Glomerular endothelial cell (primary cell): ENCODE measurements around the gene RNF213. TPM values are rescaled to one million over a fixed set of nuclear protein-coding genes. Genes with fewer than 3 reads are reported as not detected.
"Not testable (repeated sequence)": the region's sequence is repeated elsewhere in the genome, so short reads cannot be mapped to it uniquely, and the experiment has no call there.

Experiments
- DNase-seq: peaks from one replicate; pipeline ENCODE4 v3.0.0-alpha.2; 2011; ENCODE audit warnings: low read depth, low spot score; ENCODE audit errors: extremely low read depth
- total RNA-seq: library from RNA; depleted of rRNA; stranded (reverse); fragments of >200 nt; gene quantifications from 2 replicates; pipeline ENCODE4 v1.2.3, GENCODE V29; 2015

RNF213 gene
- total RNA-seq, 1 donor from 2014 or later: 209 TPM

DNA sequence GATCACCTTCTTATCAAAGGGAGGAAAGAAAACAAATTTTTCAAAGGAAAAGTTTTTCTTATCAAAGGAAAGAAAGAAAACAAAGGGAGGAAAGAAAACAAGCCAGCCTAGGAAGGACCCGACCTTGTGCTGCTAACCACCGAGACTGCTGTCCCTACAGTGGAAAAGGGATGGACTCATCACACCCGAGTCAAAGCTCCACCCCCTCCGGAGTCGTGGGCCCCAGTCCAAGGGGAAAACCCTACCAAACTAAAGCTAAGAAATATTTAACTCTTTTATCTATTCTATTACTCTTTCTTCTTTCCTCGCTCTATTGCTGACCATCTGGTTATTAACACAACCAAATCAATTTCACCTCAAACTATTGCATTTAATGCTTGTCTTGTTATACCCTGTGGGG, 148.2 kb downstream of the RNF213 start:
- no peak for DNase-seq

- no peak for DNase-seq
These were observed 149.0 kb downstream of the RNF213 start for GRCh38 chr17:80409626-80410025.

DNA sequence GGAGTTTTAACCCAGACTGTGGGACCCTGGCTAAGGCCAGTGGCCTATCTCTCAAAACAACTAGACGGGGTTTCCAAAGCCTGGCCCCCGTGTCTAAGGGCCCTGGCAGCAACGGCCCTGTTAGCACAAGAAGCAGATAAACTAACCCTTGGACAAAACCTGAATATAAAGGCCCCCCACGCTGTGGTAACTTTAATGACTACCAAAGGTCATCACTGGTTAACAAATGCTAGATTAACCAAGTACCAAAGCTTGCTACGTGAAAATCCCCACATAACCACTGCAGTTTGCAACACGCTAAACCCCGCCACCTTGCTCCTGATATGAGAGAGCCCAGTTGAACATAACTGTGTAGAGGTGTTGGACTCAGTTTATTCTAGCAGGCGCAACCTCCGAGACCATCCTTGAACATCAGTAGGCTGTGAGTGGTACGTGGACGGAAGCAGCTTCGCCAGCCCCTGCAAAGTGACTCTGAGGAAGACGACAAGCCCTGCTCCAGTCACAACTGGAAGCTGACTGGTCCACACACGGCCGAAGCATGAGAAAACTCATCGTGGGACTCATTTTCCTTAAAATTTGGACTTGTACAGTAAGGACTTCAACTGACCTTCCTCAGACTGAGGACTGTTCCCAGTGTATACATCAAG, 149.9 kb downstream of the RNF213 start:
- DNase-seq: not testable (repeated sequence)

DNA sequence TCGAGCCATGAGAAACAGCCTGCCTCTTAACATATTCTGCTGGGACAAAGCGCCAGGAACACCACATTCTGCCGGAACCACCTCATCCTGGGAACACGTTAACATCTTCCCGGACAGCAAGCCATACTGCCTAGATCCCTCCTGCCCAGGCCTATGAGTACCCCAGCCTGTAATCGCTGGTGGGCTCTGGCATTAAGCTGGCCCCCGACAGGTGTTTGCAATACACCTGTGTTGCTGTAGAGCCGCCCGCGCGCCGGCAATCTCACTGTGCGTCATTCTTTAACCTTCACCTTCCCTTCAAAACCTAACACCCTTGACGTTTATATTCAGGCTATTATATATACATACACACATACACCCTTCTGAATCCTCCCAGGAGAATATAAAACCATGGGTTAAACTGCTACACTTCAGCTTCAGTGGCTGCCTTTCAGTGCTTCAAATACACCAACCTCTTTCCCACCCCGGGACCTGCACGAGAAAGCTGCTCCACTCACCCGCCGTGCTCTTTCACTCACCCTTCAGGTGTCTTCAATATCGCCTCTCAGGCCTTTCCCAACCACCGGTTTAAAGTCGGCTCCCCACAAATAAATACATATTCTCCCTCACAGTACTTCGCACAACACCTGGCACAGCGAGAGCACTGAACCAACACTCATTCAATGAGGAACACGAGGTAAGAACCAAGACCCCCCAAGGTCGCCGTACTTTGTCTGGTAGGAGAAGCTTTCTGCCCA, 153.3 kb downstream of the RNF213 start:
- DNase-seq: no peak

DNA sequence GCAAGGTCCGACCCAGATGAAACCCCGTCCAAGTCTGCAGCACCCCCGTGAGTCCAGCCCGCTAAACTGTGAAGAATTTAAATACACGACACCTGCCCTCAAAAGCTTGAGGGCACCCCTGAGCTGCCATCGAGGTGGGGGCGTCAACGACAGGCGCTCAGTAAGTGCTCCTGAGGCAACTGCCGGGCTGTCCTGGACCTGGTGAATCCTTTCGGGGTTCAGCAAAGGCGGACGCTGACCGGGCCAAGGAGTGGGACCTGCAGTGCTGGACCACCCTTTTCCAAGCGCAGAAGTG, 153.8 kb downstream of the RNF213 start:
- DNase-seq: no peak

- peak; percentile 55 for DNase-seq
These were observed 154.4 kb downstream of the RNF213 start, which contains the start of gene ENDOV for GRCh38 chr17:80414803-80415625. Gene ENDOV (plus strand): TSS chr17:80415167. CDS start chr17:80415195, 28 bp downstream.

DNA sequence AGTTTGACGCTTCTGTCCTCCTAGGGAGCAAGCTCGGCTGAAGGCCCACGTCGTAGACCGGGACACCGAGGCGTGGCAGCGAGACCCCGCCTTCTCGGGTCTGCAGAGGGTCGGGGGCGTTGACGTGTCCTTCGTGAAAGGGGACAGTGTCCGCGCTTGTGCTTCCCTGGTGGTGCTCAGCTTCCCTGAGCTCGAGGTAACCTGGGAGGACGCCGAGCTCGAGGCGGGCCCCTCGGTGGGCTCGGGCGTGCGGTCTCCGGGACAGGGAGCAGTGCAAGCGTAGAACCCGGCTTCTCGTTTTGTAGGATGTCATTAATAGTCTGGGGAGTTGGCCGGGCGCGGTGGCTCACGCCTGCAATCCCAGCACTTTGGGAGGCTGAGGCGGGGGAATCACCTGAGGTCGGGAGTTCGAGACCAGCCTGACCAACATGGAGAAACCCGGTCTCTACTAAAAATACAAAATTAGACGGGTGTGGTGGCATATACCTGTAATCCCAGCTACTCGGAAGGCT, 155.0 kb downstream of the RNF213 start:
- no peak for DNase-seq

- no peak for DNase-seq
These were observed 155.7 kb downstream of the RNF213 start for GRCh38 chr17:80416260-80416939.

DNA sequence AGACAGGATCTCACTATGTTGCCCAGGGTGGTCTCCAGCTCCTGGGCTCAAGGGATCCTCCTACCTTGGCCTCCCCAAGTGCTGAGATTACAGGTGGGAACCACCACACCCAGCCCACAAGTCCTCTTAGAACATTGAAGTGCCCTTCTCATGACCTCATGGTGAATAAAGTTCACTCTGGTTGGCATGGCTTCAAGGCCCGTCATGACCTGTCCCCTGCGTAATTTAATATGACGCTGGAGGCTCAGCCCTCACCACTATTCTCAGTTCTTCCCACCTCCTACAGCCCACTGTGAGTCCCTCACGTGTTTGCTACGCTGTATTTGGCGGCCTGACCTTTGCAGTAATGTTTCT, 156.3 kb downstream of the RNF213 start:
- no peak for DNase-seq

DNA sequence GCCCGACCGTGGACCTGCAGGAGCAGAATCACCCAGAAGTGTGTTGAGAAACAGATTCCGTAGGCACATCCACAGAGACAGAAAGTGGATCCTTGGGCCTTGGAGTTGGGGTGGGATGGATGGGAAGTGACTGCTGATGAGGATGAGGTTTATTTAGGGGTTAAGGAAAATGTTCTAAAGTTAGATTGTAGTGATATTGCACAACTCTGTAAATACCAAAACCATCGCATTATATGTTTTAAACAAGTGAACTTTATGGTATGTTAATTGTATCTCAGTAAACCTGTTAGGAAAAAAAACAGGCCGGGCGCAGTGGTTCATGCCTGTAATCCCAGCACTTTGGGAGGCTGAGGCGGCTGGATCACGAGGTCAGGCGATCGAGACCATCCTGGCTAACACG, 157.9 kb downstream of the RNF213 start:
- no peak for DNase-seq

DNA sequence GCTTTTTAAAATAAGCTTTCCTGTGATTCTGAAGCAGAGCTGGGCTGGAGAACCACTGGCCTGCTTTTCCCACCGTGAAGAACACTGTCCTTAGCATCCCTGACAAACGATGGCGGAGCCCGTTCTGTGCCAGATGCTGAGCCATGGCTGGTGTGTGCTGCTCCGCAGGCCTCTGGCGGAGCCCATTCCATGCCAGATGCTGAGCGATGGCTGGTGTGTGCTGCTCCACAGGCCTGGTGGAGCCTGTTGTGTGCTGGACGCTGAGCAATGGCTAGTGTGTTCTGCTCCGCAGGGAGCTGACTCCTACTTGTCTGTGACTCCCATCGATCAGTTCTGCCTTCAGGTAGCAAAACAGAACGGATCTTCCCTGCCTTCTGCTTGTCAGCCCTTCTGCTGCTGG, 158.6 kb downstream of the RNF213 start:
- no peak for DNase-seq

GRCh38 chr17:80421381-80422090, 160.9 kb downstream of the RNF213 start:
- no peak for DNase-seq

- no peak for DNase-seq
These were observed 161.6 kb downstream of the RNF213 start for GRCh38 chr17:80422276-80422675.

DNA sequence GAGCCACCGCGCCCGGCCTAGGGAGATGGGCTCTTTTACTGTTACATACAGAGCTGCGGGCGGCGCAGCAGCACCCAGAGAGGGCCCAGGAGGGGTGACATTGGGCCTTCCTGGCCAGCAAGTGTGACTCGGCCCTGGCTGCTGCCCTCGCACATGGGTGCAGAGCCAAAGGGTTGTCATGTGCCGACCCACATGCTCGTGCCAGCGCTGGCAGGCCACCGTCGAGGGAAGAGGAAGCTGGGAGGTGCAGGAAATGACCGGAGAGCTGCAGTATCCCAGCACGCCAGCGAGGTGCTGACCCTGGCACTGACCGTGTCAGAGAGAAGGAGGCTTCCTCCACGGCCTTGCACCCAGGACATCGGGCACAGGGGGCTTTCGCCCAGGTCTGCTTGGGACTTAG, 162.3 kb downstream of the RNF213 start:
- no peak for DNase-seq

GRCh38 chr17:80423536-80424225, 163.0 kb downstream of the RNF213 start:
- no peak for DNase-seq

- no peak for DNase-seq
These were observed 163.6 kb downstream of the RNF213 start for GRCh38 chr17:80424261-80424660.

DNA sequence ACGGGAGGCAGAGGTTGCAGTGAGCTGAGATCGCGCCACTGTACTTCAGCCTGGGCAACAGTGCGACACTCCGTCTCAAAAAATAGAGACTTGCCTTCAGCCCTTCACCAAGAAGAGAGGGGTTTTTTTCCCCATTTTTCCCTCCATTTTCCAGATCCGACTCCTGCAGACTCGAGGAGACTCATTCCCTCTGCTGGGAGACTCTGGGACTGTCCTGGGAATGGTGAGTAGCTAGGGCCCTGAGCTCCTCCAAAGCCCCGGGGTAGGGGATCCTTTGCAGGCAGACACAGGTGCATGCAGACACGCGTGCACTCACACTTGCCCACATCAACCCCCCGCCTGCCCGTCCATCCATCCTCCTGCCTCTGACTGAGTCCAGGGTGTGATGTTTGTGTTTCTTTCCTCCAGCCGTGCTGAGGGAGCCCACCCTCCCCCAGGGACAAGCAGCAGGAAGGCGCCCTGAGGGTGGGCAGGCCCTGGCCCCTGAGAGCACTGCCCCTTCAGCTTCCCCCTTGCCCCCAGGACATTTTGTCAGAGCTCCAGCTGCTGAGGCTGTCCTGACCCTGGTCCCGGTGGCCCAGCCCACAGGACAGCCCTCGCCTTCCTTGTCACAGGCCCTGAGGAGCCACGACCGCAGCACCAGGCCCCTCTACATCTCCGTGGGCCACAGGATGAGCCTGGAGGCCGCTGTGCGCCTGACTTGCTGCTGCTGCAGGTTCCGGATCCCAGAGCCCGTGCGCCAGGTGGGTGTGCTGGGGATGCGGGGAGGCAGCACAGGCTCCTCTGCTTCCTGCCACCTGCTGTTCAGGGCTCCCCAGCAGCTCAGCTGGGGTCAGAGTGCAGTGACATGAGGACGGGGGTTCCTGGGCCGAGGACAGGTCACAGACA, 164.5 kb downstream of the RNF213 start:
- DNase-seq: no peak

GRCh38 chr17:80425835-80426426, 165.3 kb downstream of the RNF213 start:
- DNase-seq: no peak
